RWPE2 (cell line): ENCODE measurements around the gene SMTNL2.
A peak's percentile ranks its signal among the peaks of the same experiment; 100 is the strongest.
"Not testable (repeated sequence)": the region's sequence is repeated elsewhere in the genome, so short reads cannot be mapped to it uniquely, and the experiment has no call there.

Experiments
- ATAC-seq: fragments of 200-7000 bp; cut with Tn5 transposase; 3 replicates; pipeline ENCODE4 v1.9.1; 2021; ENCODE audit warnings: low read depth
- DNase-seq: peaks from one replicate; pipeline ENCODE4 v3.0.0-alpha.2; 2020; ENCODE audit warnings: low spot score
- H3K27ac ChIP-seq: fragments of 450-650 bp; 2 replicates; pipeline ENCODE4 v1.5.1; 2017; ENCODE audit warnings: mild to moderate bottlenecking; ENCODE audit not compliant: poor library complexity, severe bottlenecking
- H3K27me3 ChIP-seq: fragments of 250-450 bp; sonication (Bioruptor Pico); 2 replicates; pipeline ENCODE4 v1.5.1; 2021; ENCODE audit warnings: mild to moderate bottlenecking, moderate library complexity; ENCODE audit not compliant: insufficient read depth, poor library complexity, severe bottlenecking
- H3K36me3 ChIP-seq: fragments of 250-450 bp; sonication (Bioruptor Pico); 2 replicates; pipeline ENCODE4 v1.5.1; 2020; ENCODE audit warnings: low read depth, mild to moderate bottlenecking, moderate library complexity
- H3K4me1 ChIP-seq: fragments of 250-450 bp; sonication (Bioruptor Pico); 2 replicates; pipeline ENCODE4 v1.5.1; 2021; ENCODE audit warnings: mild to moderate bottlenecking, moderate library complexity; ENCODE audit not compliant: insufficient read depth, poor library complexity, severe bottlenecking
- H3K4me3 ChIP-seq: fragments of 250-450 bp; sonication (Bioruptor Pico); 2 replicates; pipeline ENCODE4 v1.5.1; 2021; ENCODE audit warnings: mild to moderate bottlenecking, moderate library complexity; ENCODE audit not compliant: severe bottlenecking
- H3K9me3 ChIP-seq: fragments of 250-450 bp; sonication (Bioruptor Pico); 2 replicates; pipeline ENCODE4 v1.5.1; 2021; ENCODE audit warnings: mild to moderate bottlenecking, moderate library complexity; ENCODE audit not compliant: severe bottlenecking
- CTCF ChIP-seq: fragments of 450-650 bp; IDR thresholded peaks from one replicate; pipeline ENCODE4 v1.5.1; 2017; ENCODE audit warnings: mild to moderate bottlenecking, moderate library complexity; ENCODE audit not compliant: poor library complexity, severe bottlenecking

SMTNL2 gene

GRCh38 chr17:4617090-4617489, 32.8 kb downstream of the SMTNL2 start:
- Histone ChIP-seq H3K36me3 (no peaks in the 10 kb centered on the region), H3K27me3 (no peaks in the 10 kb centered on the region), H3K4me1 (no peaks in the 10 kb centered on the region), H3K27ac (no peak overlapping the region), H3K4me3 (no peak overlapping the region), H3K9me3 (no peaks in the 10 kb centered on the region)
- DNase-seq, result no peak
- ATAC-seq, result no peak
- TF ChIP-seq CTCF, result no peak

DNA sequence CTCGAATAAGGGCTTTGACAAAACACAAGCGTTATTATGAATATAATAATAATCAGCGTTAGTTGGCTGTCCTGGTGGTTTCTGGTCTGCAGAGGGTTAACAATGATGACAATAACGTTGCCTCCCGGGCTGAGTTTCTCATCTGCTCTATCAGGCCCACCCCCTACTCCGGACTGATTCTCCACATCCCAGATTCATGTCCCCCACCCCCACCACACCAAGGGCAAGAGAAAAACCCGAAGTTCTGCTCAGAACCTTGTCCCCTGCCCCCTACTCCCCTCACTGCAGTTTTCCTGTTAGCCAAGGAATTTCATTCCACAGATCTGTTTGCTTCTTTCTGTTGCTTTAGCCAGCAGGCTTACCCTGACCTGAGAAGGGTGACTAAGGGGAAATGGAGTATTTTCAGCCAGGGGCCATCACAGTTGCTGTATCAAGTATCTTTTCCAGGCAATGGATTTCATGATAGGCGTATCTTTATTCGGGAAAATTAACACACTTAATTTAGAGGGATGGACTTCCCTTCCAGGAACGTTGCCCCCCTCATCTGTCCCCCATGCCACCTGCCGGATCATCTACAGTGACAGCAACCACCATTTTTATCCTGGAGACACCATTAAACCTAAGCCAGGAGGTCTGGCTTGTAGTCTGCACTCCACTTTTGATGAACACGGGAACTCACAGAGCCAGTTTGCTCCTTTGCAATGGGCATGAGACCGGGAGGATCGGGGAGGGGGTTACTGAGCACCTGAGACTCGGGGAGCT, 33.4 kb downstream of the SMTNL2 start:
- ATAC-seq (no peak), DNase-seq (no peak)
- no peak overlapping the region for H3K4me3 ChIP-seq
- no peaks in the 10 kb centered on the region for H3K4me1 ChIP-seq
- H3K9me3 ChIP-seq, result no peaks in the 10 kb centered on the region
- H3K27ac ChIP-seq, result no peak overlapping the region
- no peaks in the 10 kb centered on the region for H3K27me3 ChIP-seq
- no peaks in the 10 kb centered on the region for H3K36me3 ChIP-seq
- no peak for TF ChIP-seq CTCF

- Histone ChIP-seq H3K36me3 (no peaks in the 10 kb centered on the region), H3K4me3 (no peak overlapping the region), H3K9me3 (no peaks in the 10 kb centered on the region), H3K27me3 (peaks cover 10% of the 10 kb centered on the region), H3K4me1 (no peaks in the 10 kb centered on the region), H3K27ac (no peak overlapping the region)
- DNase-seq (no peak), ATAC-seq (no peak)
- TF ChIP-seq CTCF, result no peak
Measured at GRCh38 chr17:4620531-4621101, 36.3 kb downstream of the SMTNL2 start.

DNA sequence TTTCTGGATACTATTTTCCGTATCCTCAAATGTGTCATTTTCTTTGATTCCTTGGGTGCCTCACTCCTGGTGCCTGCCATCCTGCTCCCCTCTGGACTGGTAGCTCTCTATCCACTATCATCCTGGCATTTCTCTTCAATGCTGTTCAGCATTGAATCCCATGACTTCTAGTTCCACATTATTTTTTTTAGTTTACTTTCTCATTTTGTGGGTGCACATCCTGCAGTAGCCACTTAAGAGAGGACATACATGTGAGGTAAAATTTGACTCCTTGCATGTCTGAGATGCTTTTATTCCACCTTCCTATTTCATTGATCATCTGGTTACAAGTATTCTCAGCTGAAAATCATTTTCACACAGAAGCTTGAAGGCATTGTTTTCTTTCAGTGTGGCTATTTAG, 38.0 kb downstream of the SMTNL2 start:
- TF ChIP-seq CTCF, result no peak
- no peak overlapping the region for H3K4me3 ChIP-seq
- H3K4me1 ChIP-seq, result no peaks in the 10 kb centered on the region
- no peak for ATAC-seq
- H3K27me3 ChIP-seq, result peaks cover 13% of the 10 kb centered on the region
- H3K9me3 ChIP-seq, result no peaks in the 10 kb centered on the region
- H3K27ac ChIP-seq, result no peak overlapping the region
- no peaks in the 10 kb centered on the region for H3K36me3 ChIP-seq
- no peak for DNase-seq

DNA sequence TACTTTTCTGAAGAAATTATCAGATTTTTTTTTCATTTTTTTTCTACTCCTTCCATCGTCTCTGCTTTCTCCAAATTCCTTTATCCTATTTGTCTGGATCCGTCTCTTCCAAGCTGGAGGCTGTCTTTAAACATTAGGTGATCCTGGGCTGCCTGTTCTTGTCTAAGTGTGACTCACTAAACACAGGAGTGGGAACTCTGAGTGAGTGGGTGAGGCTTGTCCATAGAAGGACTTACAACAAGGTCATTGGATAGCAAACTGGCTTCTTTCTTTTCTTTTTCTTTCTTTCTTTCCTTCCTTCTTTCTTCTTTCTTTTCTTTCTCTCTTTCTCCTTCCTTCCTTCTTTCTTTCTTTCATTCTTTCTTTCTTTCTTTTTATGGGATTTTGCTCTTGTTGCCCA, 38.9 kb downstream of the SMTNL2 start:
- Histone ChIP-seq H3K9me3 (no peaks in the 10 kb centered on the region), H3K4me3 (no peak overlapping the region), H3K4me1 (no peaks in the 10 kb centered on the region), H3K36me3 (no peaks in the 10 kb centered on the region), H3K27ac (no peak overlapping the region), H3K27me3 (peaks cover 13% of the 10 kb centered on the region)
- no peak for DNase-seq
- no peak for TF ChIP-seq CTCF
- ATAC-seq, result peak; percentile 67; the same call in 2 of the 3 replicates

GRCh38 chr17:4624451-4624911, 40.2 kb downstream of the SMTNL2 start:
- H3K27ac ChIP-seq, ATAC-seq, H3K36me3 ChIP-seq, H3K4me1 ChIP-seq, H3K9me3 ChIP-seq, DNase-seq, H3K4me3 ChIP-seq: not testable (repeated sequence)
- H3K27me3 ChIP-seq, result peaks cover 13% of the 10 kb centered on the region
